Body of pancreas (tissue), 4 donors: Measurements from ENCODE around the gene MROH8.

Source experiments
- POLR2A ChIP-seq, 3 donors: fragments of 450-650 bp; IDR thresholded peaks; one replicate each; pipeline ENCODE4 v1.6.1; 2016; ENCODE audit warnings: antibody characterized with exemption in 3 of 3, mild to moderate bottlenecking in 2 of 3
- TF ChIP-seq, protein P1 (sequence below), 7 experiments: fragments of 450-650 bp in 4 of 7; fragments of 200-600 bp in 3 of 7; sonication (generic) in 3 of 7; IDR thresholded peaks; one replicate each; pipeline ENCODE4 v1.5.1; 2016 to 2019; ENCODE audit warnings: antibody characterized with exemption in 7 of 7

GRCh38 chr20:37160683-37161082, 18.7 kb downstream of the MROH8 start:
- TF ChIP-seq, protein P1, sequence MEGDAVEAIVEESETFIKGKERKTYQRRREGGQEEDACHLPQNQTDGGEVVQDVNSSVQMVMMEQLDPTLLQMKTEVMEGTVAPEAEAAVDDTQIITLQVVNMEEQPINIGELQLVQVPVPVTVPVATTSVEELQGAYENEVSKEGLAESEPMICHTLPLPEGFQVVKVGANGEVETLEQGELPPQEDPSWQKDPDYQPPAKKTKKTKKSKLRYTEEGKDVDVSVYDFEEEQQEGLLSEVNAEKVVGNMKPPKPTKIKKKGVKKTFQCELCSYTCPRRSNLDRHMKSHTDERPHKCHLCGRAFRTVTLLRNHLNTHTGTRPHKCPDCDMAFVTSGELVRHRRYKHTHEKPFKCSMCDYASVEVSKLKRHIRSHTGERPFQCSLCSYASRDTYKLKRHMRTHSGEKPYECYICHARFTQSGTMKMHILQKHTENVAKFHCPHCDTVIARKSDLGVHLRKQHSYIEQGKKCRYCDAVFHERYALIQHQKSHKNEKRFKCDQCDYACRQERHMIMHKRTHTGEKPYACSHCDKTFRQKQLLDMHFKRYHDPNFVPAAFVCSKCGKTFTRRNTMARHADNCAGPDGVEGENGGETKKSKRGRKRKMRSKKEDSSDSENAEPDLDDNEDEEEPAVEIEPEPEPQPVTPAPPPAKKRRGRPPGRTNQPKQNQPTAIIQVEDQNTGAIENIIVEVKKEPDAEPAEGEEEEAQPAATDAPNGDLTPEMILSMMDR (IDR thresholded peaks at IDR 0.05), result no peak
- no peak for TF ChIP-seq POLR2A (IDR thresholded peaks at IDR 0.05)
